COR-L47 (cell line): ENCODE measurements around the gene PKD2.
"Not testable (repeated sequence)": the region's sequence is repeated elsewhere in the genome, so short reads cannot be mapped to it uniquely, and the experiment has no call there.

Experiments used
- DNase-seq: peaks from one replicate; lab custom pipeline; 2025; lab: John Stamatoyannopoulos, UW

PKD2 gene

DNA sequence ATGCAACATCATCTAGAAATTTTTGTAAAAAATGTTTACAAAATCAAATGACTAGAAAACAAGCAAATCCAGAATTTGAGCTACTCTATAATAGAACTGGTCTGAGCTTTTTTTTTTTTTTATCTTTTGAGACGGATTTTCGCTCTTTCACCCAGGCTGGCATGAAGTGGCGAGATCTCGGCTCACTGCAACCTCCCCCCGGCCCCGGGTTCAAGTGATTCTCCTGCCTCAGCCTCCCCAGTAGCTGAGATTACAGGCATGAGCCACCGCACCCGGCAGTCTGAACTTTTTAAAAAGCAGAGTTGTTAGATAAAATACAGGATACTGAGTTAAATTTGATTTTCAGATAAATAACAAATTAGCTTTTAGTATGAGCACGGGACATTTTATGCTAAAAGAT lies 20.9 kb upstream of the PKD2 start:
- DNase-seq, result no peak

GRCh38 chr4:87989765-87990164 lies 17.7 kb upstream of the PKD2 start:
- no peak for DNase-seq

- DNase-seq, result no peak
Observed at GRCh38 chr4:87995435-87995834, 12.0 kb upstream of the PKD2 start.

DNA sequence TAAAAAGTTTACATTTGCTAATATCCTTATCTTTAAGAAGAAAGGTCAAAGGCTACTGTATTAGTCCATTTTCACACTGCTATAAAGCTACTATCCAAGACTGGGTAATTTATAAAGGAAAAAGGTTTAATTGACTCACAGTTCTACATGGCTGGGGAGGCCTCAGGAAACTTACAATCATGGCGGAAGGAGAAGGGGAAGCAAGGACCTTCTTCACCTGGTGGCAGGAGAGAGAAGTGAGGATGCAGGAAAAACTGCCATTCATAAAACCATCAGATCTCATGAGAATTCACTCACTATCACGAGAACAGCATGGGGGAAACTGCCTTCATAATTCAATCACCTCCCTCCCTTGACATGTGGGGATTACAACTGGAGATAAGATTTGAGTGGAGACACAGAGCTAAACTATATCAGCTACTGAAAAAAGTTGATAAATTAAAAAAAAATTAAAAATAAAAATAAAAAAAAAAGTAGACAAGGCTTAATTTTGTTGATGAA lies 8.2 kb upstream of the PKD2 start:
- DNase-seq, result not testable (repeated sequence)

DNA sequence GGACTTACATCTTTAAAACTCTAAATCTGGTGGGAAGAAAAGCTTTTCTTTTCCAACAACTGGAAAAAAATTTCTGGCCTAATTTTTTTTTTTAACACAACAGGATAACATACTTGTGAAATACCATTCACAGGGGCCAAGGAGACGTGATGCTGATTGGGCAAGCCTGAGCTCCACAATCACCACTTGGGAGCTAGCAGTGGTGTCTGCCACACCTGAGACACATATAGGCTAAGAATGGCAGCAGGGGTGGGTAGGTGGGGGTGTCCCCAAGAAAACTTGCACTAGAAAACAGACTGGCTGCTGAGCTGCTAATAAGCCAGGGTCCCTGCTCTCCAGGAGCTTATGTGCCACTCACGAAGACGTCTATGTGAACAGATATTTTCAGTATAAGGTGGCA lies 5.6 kb upstream of the PKD2 start:
- no peak for DNase-seq

- DNase-seq, result no peak
Observed at GRCh38 chr4:88002786-88003185, 4.6 kb upstream of the PKD2 start.

DNA sequence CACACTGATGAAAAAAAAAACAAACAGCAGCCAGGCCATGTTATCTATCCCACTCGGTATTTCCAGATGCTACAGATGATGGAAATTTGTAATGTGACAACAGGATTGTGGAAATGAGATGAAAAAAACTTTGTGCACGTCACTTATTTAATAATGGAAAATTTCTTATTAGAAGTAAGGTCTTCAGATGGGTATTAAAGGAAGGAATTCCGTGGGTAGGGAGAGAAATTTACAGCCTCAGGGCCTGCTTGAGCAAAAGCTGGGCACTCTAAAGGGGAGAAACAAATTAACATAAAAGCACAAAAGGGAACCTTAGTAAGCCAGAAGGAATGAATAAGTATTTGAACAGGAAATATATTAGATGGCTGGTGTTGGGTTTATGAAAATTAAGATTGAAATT lies 4.2 kb upstream of the PKD2 start:
- DNase-seq, result no peak

DNA sequence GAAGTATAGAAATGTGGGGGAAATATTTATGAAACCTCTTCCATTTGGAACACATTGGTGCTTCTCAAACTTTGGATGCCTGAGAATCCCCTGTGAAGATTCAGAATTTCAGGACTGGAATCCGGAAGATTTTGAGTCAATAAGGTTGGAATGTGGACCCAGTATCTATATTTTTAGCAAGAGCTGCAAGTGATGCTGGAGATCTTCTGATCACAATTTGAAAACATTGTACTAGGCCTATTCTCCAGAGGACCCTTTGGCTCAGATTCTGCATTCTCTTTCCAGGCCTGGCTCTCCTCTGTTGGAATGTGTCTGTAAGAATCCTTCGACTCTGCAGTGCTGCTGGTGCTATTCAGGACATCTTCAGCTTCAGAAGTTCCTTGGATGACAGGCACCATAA lies 2.4 kb upstream of the PKD2 start:
- DNase-seq, result no peak

- no peak for DNase-seq
Observed at GRCh38 chr4:88005946-88006345, 1.5 kb upstream of the PKD2 start.

DNA sequence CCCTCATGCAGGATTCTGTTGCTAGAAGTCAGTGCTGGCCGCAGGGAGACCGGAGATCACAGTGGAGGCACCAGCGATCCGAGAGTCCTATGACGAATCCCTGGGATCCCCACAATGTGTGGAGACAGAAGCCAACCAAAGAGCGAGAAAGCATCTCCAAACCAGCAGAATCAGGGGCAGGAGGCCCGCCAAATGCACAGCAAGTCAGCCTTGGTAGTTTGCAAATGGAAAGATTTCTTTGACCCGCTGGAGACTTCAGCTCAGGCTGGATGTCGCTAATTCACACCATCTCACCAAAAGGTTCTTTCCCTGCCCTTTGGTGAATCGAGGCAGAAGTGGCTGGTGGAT lies 505 bp upstream of the PKD2 start:
- DNase-seq, result no peak

DNA sequence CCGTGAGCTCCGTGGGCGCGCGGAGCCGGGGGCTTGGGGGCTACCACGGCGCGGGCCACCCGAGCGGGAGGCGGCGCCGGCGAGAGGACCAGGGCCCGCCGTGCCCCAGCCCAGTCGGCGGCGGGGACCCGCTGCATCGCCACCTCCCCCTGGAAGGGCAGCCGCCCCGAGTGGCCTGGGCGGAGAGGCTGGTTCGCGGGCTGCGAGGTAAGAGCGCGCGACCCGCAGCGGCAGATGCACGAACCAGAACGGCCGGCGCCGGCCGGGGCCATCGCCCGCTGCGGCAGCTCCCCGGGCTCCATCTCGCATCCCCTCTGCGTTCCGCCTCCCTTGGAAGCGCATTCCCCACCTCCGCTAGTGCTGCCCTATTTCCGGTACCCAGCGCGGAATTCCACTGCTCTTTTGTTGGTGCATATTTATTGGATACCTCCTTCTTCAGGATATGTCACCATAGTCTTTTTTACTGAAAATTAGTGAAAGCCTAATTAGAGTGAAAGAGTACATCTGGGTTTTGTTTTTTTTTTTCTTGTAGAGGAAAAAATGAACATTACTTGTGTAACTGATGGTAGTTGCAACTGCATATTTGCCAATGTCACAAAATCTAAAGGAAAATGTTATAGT lies 797 bp downstream of the PKD2 start:
- peak; percentile 41 for DNase-seq

GRCh38 chr4:88008743-88009171 lies 1.3 kb downstream of the PKD2 start:
- DNase-seq, result no peak

DNA sequence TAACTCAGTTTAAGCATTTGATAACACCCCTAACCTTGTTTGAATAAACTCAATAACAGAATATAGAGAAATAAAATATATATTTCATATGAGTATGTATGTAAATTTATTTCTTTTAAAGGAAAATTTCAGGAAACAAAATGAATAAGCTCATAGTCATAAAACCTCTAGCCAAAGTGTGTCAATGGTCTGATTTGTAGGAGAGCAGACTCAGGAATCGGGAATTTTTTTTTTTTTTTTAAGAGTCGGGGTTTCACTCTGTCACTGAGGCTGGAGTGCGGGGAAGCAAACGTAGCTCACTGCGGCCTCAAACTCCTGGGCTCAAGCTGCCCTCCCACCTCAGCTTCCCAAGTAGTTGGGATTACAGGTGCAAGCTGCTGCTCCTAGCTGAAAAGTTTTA lies 2.4 kb downstream of the PKD2 start:
- no peak for DNase-seq

DNA sequence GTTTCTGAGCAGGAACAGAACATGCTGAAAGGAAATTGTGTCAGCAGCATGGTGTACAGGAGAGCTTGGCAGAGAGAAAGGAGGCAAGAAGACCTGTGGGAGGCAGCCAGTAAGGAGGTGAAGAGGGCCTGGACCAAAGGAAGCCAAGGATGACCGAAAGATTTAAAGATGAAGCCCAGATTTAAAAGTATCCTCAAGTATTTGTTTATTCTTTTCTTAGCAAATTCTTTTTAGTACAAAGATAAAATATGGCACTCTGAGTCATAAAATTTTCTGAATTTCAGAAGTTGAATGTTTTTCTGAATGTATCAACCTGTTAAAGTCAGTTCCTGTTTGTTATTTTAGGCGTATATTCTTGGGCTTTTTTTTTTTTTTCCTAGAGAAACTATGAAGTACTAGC lies 3.5 kb downstream of the PKD2 start:
- DNase-seq, result no peak

DNA sequence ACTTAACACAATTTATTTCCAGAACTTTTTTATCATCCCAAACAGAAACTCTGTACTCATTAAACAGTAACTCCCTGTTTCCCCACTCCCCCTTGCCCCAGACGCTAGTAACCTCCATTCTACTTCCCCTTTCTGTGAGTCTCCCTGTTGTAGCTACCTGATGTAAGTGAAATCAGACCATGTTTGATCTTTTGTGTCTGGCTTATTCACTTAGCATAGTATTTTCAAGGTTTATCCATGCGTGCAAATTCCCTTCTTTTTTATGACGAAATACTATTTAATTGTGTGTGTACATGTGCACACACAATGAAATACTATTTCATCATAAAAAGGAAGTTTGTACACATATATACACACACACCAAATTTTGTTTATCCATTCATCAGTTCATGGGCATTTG lies 5.2 kb downstream of the PKD2 start:
- DNase-seq, result no peak

GRCh38 chr4:88014386-88014905 lies 7.0 kb downstream of the PKD2 start:
- DNase-seq, result no peak

GRCh38 chr4:88015659-88016295 lies 8.3 kb downstream of the PKD2 start:
- no peak for DNase-seq

GRCh38 chr4:88017516-88018297 lies 10.3 kb downstream of the PKD2 start:
- DNase-seq, result no peak

GRCh38 chr4:88018466-88018865 lies 11.0 kb downstream of the PKD2 start:
- no peak for DNase-seq

DNA sequence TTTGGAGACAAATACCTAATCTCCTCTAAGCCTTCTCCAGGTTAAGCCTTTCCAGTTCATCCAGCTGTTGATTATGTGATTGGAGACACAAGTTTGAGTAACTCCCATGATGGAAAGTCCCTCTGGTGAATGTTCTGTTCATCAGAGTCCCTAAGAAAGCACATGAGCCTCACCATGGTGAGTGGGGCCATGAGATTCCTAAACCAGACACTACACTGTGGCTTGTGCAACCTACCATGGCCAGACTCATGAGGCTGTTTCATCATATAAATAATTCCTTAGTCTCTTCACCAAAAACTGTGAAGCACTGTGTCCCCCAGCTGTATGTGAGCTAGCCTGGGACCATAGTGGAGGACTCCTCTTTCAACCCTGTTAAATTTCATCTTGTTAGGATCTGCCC lies 14.4 kb downstream of the PKD2 start:
- no peak for DNase-seq

- DNase-seq, result no peak
Observed at GRCh38 chr4:88022289-88022688, 14.9 kb downstream of the PKD2 start.

DNA sequence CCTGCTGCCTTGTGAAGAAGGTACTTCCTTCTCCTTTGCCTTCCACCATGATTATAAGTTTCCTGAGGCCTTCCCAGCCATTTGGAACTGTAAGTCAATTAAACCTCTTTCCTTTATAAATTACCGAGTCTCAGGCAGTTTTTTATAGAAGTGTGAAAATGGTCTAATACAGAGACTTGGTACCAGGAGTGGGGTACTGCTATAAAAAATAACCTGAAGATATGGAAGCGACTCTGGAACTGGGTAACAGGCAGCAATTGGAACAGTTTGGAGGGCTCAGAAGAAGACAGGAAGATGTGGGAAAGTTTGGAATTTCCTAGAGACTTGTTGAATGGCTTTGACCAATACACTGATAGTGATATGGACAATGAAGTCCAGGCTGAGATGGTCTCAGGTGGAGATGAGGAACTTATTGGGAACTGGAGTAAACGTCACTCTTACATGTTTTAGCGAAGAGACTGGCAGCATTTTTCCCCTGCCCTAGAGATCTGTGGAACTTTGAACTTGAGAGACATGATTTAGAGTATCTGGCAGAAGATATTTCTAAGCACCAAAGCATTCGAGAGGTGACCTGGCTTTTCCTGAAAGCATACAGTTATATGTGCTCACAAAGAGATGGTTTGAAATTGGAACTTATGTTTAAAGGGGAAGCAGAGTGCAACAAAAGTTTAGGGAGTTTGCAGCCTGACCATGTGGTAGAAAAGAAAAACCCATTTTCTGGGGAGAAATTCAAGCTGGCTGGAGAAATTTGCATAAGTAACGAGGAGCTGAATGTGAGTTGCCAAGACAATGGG lies 18.6 kb downstream of the PKD2 start:
- not testable (repeated sequence) for DNase-seq
